GM12874 (cell line): Measurements from ENCODE around the gene CST11.

Experiments
- TF ChIP-seq, protein P1 (sequence below): IDR thresholded peaks from 2 replicates; pipeline ENCODE4 v1.5.1; 2011; ENCODE audit warnings: low read depth, mild to moderate bottlenecking, control low read depth, low read length, moderate library complexity; ENCODE audit not compliant: insufficient read depth

CST11 gene

DNA sequence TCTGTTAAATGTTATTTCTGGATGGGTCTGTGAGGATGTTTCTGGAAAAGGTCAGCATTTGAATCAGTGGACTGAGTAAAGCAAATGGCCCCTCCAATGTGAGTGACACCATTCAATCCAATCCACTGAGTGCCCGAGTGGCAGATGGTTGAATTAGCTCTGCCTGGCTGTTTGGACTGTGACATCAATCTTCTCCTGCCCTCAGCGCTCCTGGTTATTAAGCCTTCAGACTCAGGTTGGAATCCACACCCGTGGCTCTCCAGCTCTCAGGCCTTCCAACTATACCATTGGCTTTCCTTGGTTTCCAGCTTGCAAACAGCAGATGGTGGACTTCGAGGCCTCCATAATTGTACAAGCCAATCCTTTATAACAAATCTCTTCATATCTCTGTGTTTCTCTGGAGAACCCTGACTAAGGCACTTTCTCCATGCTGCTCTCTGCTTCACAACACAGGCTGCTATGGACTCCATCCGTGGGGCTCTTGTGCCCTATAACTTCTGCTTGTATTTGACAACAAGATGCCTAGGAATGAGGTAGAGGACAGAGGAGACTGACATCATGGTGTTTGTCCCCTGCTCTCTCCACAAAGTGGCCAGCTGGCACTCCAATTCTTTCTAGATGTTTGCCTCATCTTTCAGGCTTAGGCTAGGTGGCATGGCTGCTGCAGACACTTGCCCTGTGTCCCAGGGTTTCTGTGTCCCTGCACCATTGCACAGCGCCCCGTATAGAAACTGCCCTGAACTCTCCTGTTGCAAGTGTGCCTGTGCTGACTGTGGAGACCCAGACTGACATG, 18.0 kb downstream of the CST11 start:
- TF ChIP-seq, protein P1, sequence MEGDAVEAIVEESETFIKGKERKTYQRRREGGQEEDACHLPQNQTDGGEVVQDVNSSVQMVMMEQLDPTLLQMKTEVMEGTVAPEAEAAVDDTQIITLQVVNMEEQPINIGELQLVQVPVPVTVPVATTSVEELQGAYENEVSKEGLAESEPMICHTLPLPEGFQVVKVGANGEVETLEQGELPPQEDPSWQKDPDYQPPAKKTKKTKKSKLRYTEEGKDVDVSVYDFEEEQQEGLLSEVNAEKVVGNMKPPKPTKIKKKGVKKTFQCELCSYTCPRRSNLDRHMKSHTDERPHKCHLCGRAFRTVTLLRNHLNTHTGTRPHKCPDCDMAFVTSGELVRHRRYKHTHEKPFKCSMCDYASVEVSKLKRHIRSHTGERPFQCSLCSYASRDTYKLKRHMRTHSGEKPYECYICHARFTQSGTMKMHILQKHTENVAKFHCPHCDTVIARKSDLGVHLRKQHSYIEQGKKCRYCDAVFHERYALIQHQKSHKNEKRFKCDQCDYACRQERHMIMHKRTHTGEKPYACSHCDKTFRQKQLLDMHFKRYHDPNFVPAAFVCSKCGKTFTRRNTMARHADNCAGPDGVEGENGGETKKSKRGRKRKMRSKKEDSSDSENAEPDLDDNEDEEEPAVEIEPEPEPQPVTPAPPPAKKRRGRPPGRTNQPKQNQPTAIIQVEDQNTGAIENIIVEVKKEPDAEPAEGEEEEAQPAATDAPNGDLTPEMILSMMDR: no peak

DNA sequence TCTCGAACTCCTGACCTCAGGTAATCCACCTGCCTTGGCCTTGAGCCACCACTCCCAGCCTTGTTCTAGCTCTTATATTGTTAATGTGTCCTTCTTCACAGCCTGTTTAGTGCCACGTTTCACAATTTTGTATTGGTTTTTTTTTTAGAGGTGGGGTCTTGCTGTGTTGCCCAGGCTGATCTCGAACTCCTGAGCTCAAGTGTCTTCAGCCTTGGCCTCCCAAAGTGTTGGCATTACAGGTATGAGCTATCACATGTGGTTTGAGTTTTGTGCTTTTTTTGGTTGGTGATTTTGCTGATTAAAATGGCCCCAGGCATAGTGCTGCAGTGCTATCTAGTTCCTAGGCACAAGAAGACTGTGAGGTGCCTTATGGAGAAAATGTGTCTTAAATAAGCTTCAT, 19.0 kb downstream of the CST11 start:
- TF ChIP-seq, protein P1: no peak

DNA sequence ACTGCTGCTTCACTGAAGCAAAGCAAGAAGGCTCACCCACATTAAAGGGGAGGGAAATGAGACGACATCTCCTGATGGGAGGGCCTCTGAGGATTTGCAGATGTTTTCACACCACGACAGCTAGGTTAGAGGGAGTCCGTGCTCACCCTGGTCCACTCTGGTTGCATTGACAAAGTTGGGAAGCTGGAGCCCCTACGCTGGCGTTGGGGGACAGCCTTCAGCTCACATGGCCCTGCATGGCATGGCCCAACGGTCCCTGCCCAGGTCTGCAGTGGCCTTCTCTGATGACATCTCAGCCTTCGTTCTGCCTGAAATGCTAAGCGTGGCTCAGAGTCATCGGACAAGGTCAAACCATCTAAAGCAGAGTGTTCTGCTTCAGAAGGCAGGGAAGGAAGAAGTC, 27.5 kb downstream of the CST11 start:
- TF ChIP-seq, protein P1: no peak

DNA sequence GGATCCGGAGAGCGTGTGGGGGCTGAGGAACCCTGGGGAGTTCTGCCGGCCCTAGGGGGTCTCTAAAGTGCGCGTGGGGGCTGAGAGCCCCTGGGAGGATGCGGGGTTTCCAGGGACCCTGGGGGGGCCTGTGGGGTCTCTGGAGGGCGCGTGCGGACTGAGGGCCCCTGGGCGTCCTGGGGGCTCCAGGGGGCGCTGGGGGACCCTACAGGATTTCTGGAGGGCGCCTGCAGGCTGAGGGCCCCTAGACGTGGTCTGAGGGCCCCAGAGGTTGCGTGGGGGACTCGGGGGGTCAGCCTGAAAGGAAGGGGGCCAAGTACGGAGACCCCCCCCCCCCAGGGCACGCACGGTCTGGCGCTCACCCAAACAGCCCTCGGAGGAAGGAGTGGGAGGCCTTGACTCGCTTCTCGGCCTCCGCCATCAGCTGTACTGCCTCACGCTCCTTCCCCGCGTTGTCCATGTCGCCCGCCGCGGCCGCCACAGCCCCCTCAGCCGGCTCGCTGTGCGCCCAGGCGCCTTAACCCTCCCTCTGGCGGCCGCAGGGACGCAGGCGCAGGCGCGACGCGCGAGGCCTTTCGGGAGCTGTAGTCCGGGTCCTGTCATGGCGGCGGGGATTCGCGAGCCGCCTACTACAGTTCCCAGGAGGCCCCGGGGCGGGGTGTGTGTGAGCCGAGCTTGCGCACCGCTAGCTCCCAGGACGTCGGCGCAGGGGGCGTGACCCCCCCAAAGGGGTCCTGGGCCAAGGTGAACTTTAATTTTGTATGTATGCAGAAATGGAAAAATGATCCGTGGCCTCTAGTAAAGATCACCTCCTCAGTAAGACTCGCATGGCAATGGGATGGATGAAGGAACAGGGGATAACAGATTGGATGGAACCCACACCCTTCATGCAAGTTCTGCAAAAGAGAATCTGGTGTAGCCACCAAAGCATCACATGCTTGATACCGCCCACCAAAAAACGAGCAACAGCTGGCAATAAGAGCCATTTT, 31.4 kb downstream of the CST11 start, which contains the start of gene NAPB:
Gene NAPB, minus strand, starts transcription at position 546 of the 989 bp plus-strand sequence. Its CDS starts 86 bp downstream, at position 460.
- TF ChIP-seq, protein P1: peak; percentile 24; the same call in 1 of the 2 replicates

DNA sequence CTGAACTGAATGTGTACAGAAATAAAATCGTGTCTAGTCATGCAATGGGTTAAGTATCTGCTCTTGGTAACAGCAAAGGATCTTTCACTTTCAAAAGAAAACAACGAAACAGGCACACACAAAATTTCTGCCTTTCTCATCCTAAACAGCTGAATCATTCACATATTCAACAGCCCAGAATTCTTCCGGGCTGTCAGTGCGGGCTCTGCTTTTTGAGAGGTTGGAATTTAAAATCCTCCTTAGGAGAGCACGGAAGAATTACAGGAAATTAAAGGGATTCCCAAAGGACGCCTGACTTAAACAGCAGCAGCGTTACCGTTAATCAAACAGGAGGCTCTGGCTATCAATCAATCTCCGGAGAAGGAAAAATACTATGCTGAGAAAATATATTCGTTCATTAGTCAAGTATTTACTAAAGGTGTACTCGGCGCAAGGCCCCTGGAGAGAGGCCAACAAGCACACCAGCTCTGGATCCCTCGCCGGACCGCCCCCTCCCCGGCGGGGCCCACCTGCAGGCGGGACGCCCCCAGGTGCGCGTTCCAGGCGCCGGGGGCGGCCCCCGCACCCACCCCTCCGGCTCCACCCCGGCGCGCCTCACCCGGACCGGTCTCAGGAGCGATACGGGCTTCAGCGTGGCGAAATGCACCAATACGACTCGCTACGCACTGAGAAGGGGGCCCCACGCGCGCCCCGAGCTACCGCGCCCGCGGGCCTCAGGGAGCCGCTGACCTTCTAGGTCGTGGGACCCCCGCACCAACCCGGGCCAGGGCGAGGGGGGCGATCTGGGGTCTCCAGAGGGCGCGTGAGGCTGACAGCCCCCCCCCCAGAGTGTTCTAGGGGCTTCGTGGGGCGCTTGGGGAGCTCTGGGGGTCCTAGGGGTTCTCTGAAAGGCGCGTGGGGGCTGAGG, 32.4 kb downstream of the CST11 start:
- TF ChIP-seq, protein P1: no peak

DNA sequence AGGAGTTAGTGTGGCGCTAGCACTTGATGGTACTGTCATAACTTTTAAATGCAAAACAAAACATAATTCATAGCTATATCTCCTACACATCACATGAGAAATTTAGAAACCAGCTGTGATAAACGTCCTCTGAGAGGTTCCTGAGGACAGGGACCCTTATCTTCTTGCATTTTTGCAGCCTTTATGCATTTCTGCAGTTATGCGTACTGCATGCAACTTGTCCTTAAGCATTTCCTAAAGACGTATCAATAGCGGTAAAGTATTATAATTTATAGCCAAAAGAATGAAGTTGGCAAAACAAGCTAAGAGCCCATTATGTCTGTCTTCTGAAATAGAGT, 33.0 kb downstream of the CST11 start:
- TF ChIP-seq, protein P1: no peak
